ENCODE results near the gene TICAM1. TPM values are rescaled to one million over a fixed set of nuclear protein-coding genes. Genes with fewer than 3 reads are reported as not detected.
"Not testable (repeated sequence)": the region's sequence is repeated elsewhere in the genome, so short reads cannot be mapped to it uniquely, and the experiment has no call there.

TICAM1 gene
- polyA plus RNA-seq, 1 donor: 16.1 TPM

- H3K27ac ChIP-seq (ENCODE audit: low read length): peak within 1 kb of the TSS; percentile 85
- peaks cover 19% of the 10 kb centered on the region for H3K4me1 ChIP-seq (ENCODE audit: control insufficient read depth, insufficient read depth, low read length)
- peaks cover 4% of the 10 kb centered on the region for H3K36me3 ChIP-seq (ENCODE audit: control insufficient read depth, insufficient read depth, low read length)
- peak; percentile 93 to 96 for DNase-seq
- no peaks in the 10 kb centered on the region for H3K27me3 ChIP-seq (ENCODE audit: control insufficient read depth, insufficient read depth, low read length)
- H3K4me3 ChIP-seq (ENCODE audit: low read length): peak within 1 kb of the TSS; percentile 89
- H3K9me3 ChIP-seq (ENCODE audit: control insufficient read depth, low read depth, low read length): no peaks in the 10 kb centered on the region
- WGBS (ENCODE audit: insufficient coverage, low lambda C conversion rate): no CpG with 5 or more reads among the region's 46 CpGs
These were observed 36.2 kb upstream of the TICAM1 start, which contains the start of gene PLIN3 for GRCh38 chr19:4867534-4868285. Gene PLIN3 (minus strand): TSS chr19:4867667. CDS start chr19:4861394, 6,273 bp downstream.

- peak in 1 of 2 donors; percentile 65 for DNase-seq
- H3K27me3 ChIP-seq (ENCODE audit: control insufficient read depth, insufficient read depth, low read length): no peaks in the 10 kb centered on the region
- H3K36me3 ChIP-seq (ENCODE audit: control insufficient read depth, insufficient read depth, low read length): peaks cover 6% of the 10 kb centered on the region
- H3K9me3 ChIP-seq (ENCODE audit: control insufficient read depth, low read depth, low read length): no peaks in the 10 kb centered on the region
- peaks cover 22% of the 10 kb centered on the region for H3K4me1 ChIP-seq (ENCODE audit: control insufficient read depth, insufficient read depth, low read length)
- H3K27ac ChIP-seq (ENCODE audit: low read length): peak overlapping the region; percentile 85
- WGBS (ENCODE audit: insufficient coverage, low lambda C conversion rate): no CpG with 5 or more reads among the region's 22 CpGs
- peak overlapping the region; percentile 89 for H3K4me3 ChIP-seq (ENCODE audit: low read length)
These were observed 35.3 kb upstream of the TICAM1 start for GRCh38 chr19:4866595-4867424.

- Histone ChIP-seq H3K4me3 (ENCODE audit: low read length) (peak overlapping the region; percentile 40), H3K27ac (ENCODE audit: low read length) (peak overlapping the region; percentile 89), H3K36me3 (ENCODE audit: control insufficient read depth, insufficient read depth, low read length) (peaks cover 39% of the 10 kb centered on the region), H3K27me3 (ENCODE audit: control insufficient read depth, insufficient read depth, low read length) (no peaks in the 10 kb centered on the region), H3K9me3 (ENCODE audit: control insufficient read depth, low read depth, low read length) (no peaks in the 10 kb centered on the region), H3K4me1 (ENCODE audit: control insufficient read depth, insufficient read depth, low read length) (peaks cover 25% of the 10 kb centered on the region)
- peak; percentile 96 to 99 for DNase-seq
- no CpG with 5 or more reads among the region's 10 CpGs for WGBS (ENCODE audit: insufficient coverage, low lambda C conversion rate)
These were observed 29.6 kb upstream of the TICAM1 start for GRCh38 chr19:4861147-4861546.

- peaks cover 46% of the 10 kb centered on the region for H3K36me3 ChIP-seq (ENCODE audit: control insufficient read depth, insufficient read depth, low read length)
- H3K27me3 ChIP-seq (ENCODE audit: control insufficient read depth, insufficient read depth, low read length): no peaks in the 10 kb centered on the region
- no peaks in the 10 kb centered on the region for H3K9me3 ChIP-seq (ENCODE audit: control insufficient read depth, low read depth, low read length)
- H3K27ac ChIP-seq (ENCODE audit: low read length): no peak overlapping the region
- DNase-seq: no peak
- peaks cover 23% of the 10 kb centered on the region for H3K4me1 ChIP-seq (ENCODE audit: control insufficient read depth, insufficient read depth, low read length)
- no peak overlapping the region for H3K4me3 ChIP-seq (ENCODE audit: low read length)
- no CpG with 5 or more reads among the region's 11 CpGs for WGBS (ENCODE audit: insufficient coverage, low lambda C conversion rate)
These were observed 28.2 kb upstream of the TICAM1 start for GRCh38 chr19:4859697-4860096.

GRCh38 chr19:4856468-4856867 lies 25.0 kb upstream of the TICAM1 start:
- DNase-seq; H3K27me3 ChIP-seq (ENCODE audit: control insufficient read depth, insufficient read depth, low read length); H3K27ac ChIP-seq (ENCODE audit: low read length); H3K9me3 ChIP-seq (ENCODE audit: control insufficient read depth, low read depth, low read length); H3K4me3 ChIP-seq (ENCODE audit: low read length): not testable (repeated sequence)
- Histone ChIP-seq H3K4me1 (ENCODE audit: control insufficient read depth, insufficient read depth, low read length) (peaks cover 17% of the 10 kb centered on the region), H3K36me3 (ENCODE audit: control insufficient read depth, insufficient read depth, low read length) (peaks cover 61% of the 10 kb centered on the region)
- no CpG with 5 or more reads among the region's 12 CpGs for WGBS (ENCODE audit: insufficient coverage, low lambda C conversion rate)

- not testable (repeated sequence) for H3K27ac ChIP-seq (ENCODE audit: low read length); H3K9me3 ChIP-seq (ENCODE audit: control insufficient read depth, low read depth, low read length); H3K4me3 ChIP-seq (ENCODE audit: low read length); H3K27me3 ChIP-seq (ENCODE audit: control insufficient read depth, insufficient read depth, low read length); DNase-seq; H3K4me1 ChIP-seq (ENCODE audit: control insufficient read depth, insufficient read depth, low read length)
- H3K36me3 ChIP-seq (ENCODE audit: control insufficient read depth, insufficient read depth, low read length): peaks cover 66% of the 10 kb centered on the region
- WGBS (ENCODE audit: insufficient coverage, low lambda C conversion rate): 100% methylated on average over 2 of the region's 8 CpGs
These were observed 22.0 kb upstream of the TICAM1 start for GRCh38 chr19:4853506-4853905.

GRCh38 chr19:4852484-4852883 lies 21.0 kb upstream of the TICAM1 start:
- no peak overlapping the region for H3K4me3 ChIP-seq (ENCODE audit: low read length)
- WGBS (ENCODE audit: insufficient coverage, low lambda C conversion rate): 86% methylated on average over 1 of the region's 6 CpGs
- no peaks in the 10 kb centered on the region for H3K9me3 ChIP-seq (ENCODE audit: control insufficient read depth, low read depth, low read length)
- no peaks in the 10 kb centered on the region for H3K27me3 ChIP-seq (ENCODE audit: control insufficient read depth, insufficient read depth, low read length)
- no peak for DNase-seq
- H3K4me1 ChIP-seq (ENCODE audit: control insufficient read depth, insufficient read depth, low read length): peaks cover 4% of the 10 kb centered on the region
- H3K36me3 ChIP-seq (ENCODE audit: control insufficient read depth, insufficient read depth, low read length): peaks cover 72% of the 10 kb centered on the region
- no peak overlapping the region for H3K27ac ChIP-seq (ENCODE audit: low read length)

- no CpG with 5 or more reads among the region's 42 CpGs for WGBS (ENCODE audit: insufficient coverage, low lambda C conversion rate)
- Histone ChIP-seq H3K4me3 (ENCODE audit: low read length) (no peak overlapping the region), H3K27ac (ENCODE audit: low read length) (no peak overlapping the region), H3K36me3 (ENCODE audit: control insufficient read depth, insufficient read depth, low read length) (peaks cover 70% of the 10 kb centered on the region), H3K9me3 (ENCODE audit: control insufficient read depth, low read depth, low read length) (no peaks in the 10 kb centered on the region), H3K4me1 (ENCODE audit: control insufficient read depth, insufficient read depth, low read length) (peaks cover 4% of the 10 kb centered on the region), H3K27me3 (ENCODE audit: control insufficient read depth, insufficient read depth, low read length) (no peaks in the 10 kb centered on the region)
- DNase-seq: peak; percentile 61 to 71
These were observed 20.2 kb upstream of the TICAM1 start for GRCh38 chr19:4851551-4852290.

- Histone ChIP-seq H3K4me3 (ENCODE audit: low read length) (no peak overlapping the region), H3K4me1 (ENCODE audit: control insufficient read depth, insufficient read depth, low read length) (peaks cover 12% of the 10 kb centered on the region), H3K27ac (ENCODE audit: low read length) (no peak overlapping the region), H3K9me3 (ENCODE audit: control insufficient read depth, low read depth, low read length) (no peaks in the 10 kb centered on the region), H3K27me3 (ENCODE audit: control insufficient read depth, insufficient read depth, low read length) (no peaks in the 10 kb centered on the region), H3K36me3 (ENCODE audit: control insufficient read depth, insufficient read depth, low read length) (peaks cover 69% of the 10 kb centered on the region)
- WGBS (ENCODE audit: insufficient coverage, low lambda C conversion rate): no CpG with 5 or more reads among the region's 7 CpGs
- no peak for DNase-seq
These were observed 17.5 kb upstream of the TICAM1 start for GRCh38 chr19:4849019-4849418.
